DMS 273 (cell line): ENCODE measurements around the gene SERPINI1.

Experiments
- DNase-seq: peaks from one replicate; lab custom pipeline; 2025; ENCODE audit not compliant: unreplicated experiment; lab: John Stamatoyannopoulos, UW

SERPINI1 gene, protein sequence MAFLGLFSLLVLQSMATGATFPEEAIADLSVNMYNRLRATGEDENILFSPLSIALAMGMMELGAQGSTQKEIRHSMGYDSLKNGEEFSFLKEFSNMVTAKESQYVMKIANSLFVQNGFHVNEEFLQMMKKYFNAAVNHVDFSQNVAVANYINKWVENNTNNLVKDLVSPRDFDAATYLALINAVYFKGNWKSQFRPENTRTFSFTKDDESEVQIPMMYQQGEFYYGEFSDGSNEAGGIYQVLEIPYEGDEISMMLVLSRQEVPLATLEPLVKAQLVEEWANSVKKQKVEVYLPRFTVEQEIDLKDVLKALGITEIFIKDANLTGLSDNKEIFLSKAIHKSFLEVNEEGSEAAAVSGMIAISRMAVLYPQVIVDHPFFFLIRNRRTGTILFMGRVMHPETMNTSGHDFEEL

DNA sequence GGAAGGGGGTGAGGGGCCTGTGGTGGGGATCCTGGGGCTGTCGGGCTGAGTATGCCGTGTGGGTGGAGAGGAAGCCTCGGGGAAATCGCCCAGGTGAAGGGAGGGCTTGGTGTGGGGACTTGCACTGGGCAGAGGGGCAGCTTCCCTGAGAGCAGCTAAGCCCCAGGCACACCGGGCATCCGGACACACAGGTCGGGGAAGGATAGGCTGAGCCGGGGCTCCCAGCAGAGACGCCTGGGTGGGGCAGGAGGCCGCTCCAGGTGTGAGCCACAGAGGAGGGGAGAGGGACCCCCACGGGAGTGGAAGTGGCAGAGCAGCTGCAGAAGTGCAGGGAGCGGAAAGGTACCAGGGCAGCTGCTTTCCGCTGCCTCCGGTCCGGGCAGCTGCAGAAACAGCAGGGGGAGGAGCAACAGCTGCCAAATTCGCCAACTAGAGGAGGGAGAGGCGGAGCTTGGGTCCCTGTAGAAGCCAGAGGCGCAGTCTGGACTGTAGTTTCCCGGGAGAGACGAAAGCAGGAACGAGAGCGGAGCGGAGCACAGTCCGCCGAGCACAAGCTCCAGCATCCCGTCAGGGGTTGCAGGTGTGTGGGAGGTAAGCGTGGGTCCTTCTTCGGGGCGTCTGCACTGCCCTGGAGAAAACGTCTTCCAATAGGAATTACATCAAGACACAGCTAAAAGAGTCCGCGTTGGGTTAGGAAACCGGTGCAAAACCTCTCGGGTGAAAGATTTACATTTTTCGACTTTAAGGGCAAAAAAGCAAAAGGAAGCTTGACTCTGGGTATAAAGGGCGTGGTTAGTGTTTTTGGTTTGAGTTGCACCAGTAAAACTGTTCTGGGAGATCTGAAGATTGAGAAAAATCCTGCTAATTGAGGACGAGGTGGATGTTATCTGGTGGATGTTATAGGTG is at the start of gene SERPINI1:
TSS of gene SERPINI1 (plus strand) at position 489 of the 906 bp plus-strand sequence. CDS start 53,408 bp downstream, outside the sequence.
- peak; percentile 98 for DNase-seq

DNA sequence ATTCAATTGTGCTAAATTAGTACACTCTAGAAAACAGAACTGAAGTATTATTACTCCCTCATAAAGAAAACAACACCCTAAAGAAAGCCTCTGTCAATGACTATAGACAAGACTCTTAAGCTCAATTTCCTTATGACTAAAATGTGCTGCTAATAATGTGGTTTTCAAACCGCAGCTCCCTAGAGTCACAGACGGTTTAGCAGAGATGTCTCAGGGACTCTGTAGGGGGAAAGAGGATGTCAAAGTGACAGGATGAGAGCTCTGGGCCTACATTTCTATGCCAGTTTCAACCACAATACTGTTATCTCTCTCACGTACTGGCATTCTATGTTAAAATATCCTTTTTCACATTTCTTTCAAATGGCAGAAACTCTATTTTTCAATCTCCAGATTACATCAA is 44.2 kb upstream of the SERPINI1 start:
- no peak for DNase-seq

DNA sequence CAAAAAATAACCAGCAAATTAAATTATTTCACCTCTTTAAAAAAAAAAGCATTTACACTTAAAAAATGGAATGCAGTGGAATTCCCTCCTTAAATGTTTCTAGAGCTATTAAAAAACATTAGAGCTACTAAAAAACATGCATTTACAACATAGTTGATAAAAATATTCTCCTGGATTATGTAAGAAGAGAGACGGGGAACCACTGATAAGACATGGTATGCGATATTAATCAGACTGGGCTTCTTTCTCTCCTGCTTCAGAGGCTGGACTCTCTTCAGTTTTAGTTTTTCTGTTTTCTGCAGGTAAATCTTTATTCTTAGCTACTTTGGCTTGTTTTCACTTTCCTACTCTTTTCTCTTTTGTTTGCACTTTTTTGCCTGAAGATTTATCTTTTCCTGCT is 41.4 kb upstream of the SERPINI1 start:
- no peak for DNase-seq

DNA sequence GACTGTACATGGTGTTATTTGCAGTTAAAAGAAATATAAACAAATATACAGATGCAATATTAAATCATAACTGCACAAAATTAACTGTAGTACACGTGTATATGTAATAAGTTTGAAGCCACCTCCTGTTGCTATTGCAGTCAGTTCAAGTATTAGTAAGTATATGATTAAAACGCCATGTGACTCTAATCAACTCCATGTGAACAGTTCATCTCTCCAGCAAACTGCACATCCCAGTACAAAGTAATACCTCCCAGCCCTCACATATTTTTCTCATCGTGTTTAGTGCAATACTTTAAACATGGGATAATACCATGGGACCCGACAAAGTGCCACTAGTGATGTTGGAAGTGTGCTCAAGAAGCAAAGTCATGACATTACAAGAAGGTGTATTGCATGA is 35.5 kb upstream of the SERPINI1 start:
- DNase-seq: no peak

DNA sequence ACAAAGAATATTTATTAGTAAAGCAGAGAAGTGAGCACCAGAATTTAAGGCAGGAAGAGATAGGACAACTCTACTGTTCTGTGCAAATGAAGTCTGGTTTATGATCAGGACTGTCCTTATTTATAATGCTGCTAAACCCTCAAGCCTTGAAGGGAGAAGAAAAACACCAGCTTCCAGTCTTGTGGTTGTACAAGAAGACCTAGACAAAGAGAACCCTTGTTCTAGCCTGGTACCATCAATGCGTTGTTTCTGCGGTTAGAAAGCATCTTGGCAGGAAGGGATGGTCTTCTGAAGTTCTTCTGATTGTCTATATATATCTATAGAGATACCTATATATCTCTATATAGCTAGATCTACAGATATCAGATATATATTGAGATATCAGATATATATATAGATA is 34.6 kb upstream of the SERPINI1 start:
- DNase-seq: no peak

DNA sequence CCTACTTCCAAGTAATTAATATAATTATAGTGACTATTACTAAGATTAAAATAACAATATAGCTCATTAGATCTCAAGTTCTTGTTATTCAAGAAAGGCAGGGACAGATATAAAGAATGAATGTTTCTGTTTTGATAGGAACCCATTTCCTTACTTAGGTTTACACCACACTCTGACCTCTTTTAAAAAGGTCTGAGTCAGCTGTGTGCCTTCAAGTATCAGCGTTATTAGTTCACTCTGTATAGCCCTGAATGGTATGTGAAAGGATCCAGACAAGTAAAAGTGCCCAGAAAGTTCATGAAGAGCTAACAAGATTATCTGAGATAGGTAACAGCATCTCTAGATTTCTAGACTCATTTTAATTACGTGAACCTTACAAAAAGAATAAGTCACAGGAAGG is 29.7 kb upstream of the SERPINI1 start:
- no peak for DNase-seq

DNA sequence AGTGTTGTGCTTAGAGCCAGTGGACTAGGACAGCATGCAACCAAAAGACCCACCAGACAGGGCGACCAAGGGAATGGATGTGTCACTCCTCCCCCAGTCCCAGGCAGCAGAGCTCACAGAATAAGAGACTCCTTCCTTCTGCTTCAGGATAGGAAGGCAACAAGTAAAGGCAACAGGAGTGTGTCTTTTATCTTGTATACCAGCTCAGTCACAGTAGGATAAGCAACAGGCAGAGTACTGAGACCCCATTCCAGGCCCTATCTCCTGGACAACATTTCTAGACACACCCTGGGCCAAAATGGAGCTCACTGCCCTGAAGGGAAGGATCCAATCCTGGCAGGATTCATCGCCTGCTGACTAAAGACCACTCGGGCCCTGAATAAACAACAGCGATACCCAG is 25.8 kb upstream of the SERPINI1 start:
- DNase-seq: no peak

DNA sequence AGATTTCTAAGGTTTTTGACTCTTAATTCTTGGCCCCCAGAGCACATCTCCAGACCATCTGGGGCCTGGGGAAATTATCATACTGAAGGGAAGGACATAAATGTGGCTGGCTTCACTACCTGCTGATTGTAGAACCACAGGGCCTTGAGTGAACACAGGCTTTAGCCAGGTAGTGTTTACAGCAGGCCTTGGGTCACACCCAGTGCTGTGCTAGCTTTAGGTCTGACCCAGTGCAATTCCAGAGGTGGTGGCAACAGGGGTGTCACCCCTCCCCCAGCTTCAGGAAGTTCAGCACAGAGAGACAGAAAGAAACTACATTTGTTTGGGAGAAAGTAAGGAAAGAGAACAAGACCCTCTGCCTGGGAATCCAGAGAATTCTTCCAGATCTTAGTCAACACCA is 25.0 kb upstream of the SERPINI1 start:
- DNase-seq: no peak

DNA sequence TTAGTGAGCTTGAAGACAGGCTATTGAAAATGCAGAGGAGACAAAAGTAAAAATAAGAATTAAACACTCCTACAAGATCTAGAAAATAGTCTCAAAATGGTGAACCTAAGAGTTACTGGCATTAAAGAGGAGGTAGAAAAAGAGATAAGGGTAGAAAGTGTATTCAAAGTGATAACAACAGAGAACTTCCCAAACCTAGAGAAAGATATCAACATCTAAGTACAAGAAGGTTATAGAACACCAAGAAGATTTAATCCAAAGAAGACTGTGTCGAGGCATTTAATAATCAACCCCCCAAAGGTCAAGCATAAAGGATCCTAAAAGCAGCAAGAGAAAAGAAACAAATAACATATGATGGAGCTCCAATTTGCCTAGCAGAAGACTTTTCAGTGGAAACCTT is 24.1 kb upstream of the SERPINI1 start:
- no peak for DNase-seq

DNA sequence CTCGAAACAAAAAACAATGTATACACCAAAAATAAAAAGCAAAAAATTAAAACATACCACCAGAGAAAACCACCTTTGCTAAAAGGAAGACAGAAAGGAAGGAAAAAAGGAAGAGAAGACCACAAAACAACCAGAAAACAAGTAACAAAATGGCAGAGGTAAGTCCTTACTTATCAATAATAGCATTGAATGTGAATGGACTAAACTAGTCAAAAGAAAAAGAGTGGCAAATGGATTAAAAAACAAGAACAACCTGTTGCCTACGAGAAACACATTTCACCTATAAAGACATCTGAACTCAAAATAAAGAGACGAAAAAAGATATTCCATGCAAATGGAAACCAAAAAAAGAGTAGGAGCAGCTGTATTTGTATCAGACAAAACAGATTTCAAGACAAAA is 23.1 kb upstream of the SERPINI1 start:
- DNase-seq: no peak

DNA sequence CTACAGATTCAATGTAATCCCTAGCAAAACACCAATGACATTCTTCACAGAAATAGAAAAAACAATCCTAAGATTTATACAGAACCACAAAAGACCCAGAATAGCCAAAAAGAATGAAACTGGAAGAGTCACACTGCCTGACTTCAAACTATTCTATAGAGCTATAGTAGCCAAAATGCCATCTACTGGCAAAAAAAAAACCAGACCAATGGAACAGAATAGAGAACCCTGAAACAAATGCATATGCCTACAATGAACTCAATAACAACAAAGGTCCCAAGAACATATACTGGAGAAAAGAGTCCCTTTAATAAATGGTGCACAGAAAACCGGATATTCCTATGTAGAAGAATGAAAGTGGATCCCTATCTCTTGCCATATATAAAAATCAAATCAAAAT is 20.6 kb upstream of the SERPINI1 start:
- no peak for DNase-seq

DNA sequence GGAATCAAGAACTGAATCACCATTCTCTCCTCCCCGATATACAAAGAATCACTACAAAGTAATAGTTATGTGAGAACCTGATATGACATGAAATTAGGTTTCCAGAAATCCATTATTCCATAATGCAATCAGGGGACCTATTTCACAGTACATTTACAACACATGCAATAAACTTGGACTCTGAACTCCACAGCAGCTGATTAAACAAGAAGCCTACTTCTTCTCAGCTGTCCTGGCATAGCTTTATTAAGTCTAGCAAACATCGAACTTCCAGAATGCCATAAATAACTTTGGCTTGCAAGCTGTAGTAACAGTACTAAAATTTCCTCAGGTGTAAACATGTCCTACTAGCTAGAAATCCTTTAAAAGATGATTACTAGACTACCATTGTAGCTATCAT is 18.6 kb upstream of the SERPINI1 start:
- no peak for DNase-seq

DNA sequence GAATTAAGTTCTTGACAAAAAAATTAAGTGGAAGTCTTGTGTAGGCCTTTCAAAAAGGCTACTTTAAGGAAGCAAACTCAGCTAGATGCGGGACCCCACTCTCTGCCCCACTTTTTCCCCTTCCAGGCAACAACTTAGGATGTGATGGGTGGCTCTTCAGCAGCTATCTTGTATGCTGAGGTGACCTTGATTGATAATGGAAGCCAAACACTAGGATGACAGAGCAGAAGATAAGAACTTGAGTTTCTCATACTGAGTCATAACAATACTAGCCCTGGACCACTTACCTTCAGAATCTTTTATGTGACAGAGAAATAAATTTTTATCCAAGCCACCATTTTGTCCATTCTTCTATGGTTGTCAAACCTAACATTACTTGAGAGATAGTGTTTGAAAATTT is 16.9 kb upstream of the SERPINI1 start:
- no peak for DNase-seq

DNA sequence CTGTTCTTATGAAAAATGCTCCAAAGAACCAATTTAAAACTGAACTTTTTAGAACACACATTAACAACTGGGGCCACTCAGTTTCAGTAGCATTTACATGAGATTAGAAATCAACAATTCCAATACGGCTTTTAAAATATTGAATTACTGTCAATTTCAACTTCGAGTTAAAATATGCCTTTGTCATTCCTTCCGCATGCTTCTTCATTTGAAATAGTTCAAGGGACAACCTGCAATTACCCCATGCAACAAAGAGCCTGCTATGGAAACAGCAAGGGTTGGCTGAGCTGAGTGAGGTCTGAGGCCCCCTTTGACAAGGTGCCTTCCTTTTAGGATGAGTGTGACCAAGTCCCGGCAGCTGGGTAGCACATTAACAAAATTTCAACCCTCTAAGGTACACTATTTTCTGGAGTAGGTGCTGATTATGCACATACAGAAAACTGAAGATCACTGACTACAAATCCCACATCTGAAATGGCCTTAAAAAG is 12.5 kb upstream of the SERPINI1 start:
- no peak for DNase-seq

DNA sequence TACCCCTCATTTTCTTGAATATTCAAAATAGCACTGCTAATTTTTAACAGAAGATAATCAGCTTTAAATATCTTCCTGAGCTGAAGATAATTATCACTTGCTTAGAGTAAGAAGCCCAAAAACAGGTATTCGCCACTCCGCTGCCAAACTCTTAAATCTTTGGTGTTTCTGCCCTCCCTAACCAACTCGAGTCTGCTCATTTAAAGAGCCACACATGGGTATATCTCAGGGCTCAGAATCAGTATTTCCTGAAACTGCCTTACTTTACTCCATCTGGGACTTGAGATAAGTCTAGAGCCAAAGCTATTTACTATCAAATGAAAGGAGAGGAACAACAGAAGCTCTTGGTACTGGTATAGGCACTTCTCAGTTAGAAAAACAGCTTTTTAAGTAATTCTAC is 11.6 kb upstream of the SERPINI1 start:
- DNase-seq: no peak

DNA sequence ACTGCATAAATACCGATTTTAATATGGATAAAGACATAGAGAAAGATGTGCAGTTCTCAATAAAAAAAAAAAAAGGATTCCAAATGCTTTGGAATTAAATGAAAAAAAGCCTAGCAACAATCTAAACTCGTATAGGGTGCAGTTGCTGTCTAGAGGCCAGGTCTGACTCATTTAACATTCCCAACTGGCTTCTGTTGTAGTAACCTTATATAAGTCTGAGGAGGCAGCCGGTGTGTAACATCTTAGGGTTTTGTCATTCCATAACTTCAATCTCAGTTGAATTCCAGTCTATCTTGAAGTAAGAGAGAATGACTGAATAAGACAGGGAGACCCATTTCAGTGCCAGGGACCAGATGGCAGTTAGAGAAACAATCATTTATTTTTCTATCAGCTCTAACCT is 7.3 kb upstream of the SERPINI1 start:
- peak; percentile 8 for DNase-seq

DNA sequence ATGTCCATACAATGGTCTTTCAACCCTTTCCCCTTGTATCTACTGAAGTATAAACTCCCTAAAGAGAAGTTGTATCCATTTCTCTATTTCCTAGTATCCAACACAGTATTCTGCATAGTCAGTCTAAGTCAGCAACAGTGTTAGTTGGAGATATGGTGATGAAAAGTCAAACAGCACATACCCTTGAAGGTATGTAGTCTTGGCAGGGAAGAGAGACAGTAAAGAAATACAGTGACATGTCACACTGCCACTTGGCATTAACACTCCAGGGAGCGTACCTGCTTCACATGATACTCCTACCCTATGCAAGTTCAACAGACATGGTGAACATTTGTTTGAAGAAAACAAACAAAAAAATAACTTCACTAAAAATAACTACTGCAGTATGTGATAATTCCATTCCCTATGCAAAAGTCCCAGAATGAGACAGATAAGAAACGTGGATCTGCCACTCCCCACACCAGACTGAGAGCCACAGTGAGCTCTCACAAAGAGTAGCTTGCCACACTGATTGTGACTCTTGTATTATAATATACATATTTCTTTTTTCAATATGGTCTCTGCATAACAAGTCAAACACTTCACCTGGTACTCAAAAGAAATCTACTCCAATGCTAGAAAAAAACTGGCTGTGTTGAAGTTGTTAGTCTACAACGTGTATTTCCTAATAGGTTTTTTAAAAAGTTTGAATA is 6.7 kb upstream of the SERPINI1 start:
- no peak for DNase-seq

DNA sequence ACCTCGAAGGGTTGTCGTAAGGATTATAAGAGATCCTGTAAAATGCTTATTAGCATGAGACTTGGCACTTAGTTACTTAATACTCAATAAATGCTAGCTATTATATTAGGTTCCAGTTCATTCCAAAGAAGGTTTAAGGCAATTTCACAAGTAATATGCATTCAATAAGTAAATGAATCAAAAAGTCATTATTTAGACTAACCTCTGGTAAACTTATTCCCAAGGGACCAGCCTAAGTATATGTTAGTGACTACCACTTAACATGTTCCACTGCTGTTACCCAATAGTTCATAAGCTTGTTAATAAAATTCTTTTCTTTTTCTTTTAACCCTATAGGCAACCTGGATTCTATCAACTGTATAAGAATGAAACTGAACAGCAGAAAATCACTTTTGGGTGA is 5.9 kb upstream of the SERPINI1 start:
- peak; percentile 35 for DNase-seq

DNA sequence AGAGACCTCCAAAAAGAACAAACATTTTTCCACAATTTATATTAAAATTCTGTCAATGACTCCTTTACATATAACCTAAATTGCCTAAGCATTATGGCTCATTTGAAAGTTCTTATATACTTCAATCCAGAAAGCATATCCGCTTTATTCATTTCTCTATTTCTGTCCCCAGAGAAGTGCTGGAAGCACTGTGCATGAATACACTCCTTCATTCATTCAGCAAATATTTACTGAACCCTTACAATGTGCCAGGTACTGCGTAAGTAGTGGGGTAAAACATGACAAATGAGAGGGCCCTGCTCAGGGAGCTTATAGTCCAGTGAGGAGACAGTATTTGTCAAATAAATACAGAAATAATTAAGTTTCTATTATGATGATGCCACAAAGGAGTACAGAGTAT is 4.1 kb upstream of the SERPINI1 start:
- DNase-seq: no peak

DNA sequence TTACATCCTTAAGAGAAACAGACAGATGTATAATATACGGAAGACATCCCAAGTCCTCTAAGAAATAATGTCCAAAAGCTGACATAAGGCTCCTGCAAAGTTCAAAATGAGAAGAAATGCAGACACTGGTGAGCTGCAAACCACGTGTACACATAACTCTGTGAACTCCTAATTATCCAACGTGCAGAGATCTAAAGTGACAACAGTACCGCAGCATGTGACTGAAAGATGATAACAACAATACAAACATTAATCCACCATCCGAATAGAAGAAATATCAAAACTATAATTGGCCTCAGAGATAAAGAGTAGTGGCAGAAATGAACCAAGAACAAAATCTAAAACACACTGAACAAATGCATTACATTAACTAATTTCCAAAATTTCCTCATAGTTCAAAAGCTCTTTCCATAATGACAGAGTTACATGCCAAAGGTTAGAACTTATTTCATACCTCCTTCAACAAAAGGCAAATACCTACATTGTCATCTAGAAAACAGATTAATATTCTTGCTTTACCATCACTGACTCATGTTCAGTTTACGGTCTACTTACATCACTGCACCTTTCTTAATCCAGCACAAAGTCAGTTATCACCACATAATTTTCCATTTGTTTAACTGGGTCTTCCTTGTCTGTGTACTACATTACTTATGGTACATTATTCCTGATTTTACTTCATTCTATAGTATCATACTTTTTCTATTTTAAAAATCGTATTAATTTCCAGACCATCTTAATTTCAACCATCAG is 3.0 kb upstream of the SERPINI1 start:
- DNase-seq: no peak
